ENCODE data around the gene TPO. TPM values are rescaled to one million over a fixed set of nuclear protein-coding genes. Genes with fewer than 3 reads are reported as not detected.
"Not testable (repeated sequence)": the region's sequence is repeated elsewhere in the genome, so short reads cannot be mapped to it uniquely, and the experiment has no call there.

The TPO gene
- total RNA-seq, 1 donor from 2014 or later = not detected

- DNase-seq (ENCODE audit: low read depth) = no peak
Observed at GRCh38 chr2:1512321-1513289, 99.3 kb downstream of the TPO start.

GRCh38 chr2:1514391-1515072, 101.3 kb downstream of the TPO start:
- TF ChIP-seq CTCF (IDR thresholded peaks at IDR 0.05; ENCODE audit: insufficient read depth, low read length, severe bottlenecking) = no peak
- Histone ChIP-seq H3K4me3 (ENCODE audit: low read depth, low read length) (no peak overlapping the region), H3K36me3 (ENCODE audit: control insufficient read depth, insufficient read depth, low read length) (no peaks in the 10 kb centered on the region), H3K27me3 (ENCODE audit: control insufficient read depth, insufficient read depth, low read length) (no peaks in the 10 kb centered on the region)
- no peak for DNase-seq (ENCODE audit: low read depth)
- no peak for FAIRE-seq

More at GRCh38 chr2:1512321-1513289, 99.3 kb downstream of the TPO start:
- no peak for TF ChIP-seq CTCF (IDR thresholded peaks at IDR 0.05; ENCODE audit: insufficient read depth, low read length, severe bottlenecking)
- FAIRE-seq = no peak
- H3K27me3 ChIP-seq (ENCODE audit: control insufficient read depth, insufficient read depth, low read length) = no peaks in the 10 kb centered on the region
- no peak overlapping the region for H3K4me3 ChIP-seq (ENCODE audit: low read depth, low read length)
- no peaks in the 10 kb centered on the region for H3K36me3 ChIP-seq (ENCODE audit: control insufficient read depth, insufficient read depth, low read length)

- TF ChIP-seq CTCF (IDR thresholded peaks at IDR 0.05; ENCODE audit: insufficient read depth, low read length, severe bottlenecking) = no peak
- Histone ChIP-seq H3K36me3 (ENCODE audit: control insufficient read depth, insufficient read depth, low read length) (no peaks in the 10 kb centered on the region), H3K27me3 (ENCODE audit: control insufficient read depth, insufficient read depth, low read length) (no peaks in the 10 kb centered on the region), H3K4me3 (ENCODE audit: low read depth, low read length) (no peak overlapping the region)
- no peak for DNase-seq (ENCODE audit: low read depth)
- FAIRE-seq = no peak
Observed at GRCh38 chr2:1515073-1515430, 101.8 kb downstream of the TPO start.

GRCh38 chr2:1515986-1516797, 102.9 kb downstream of the TPO start:
- DNase-seq (ENCODE audit: low read depth) (no peak), FAIRE-seq (no peak)
- Histone ChIP-seq H3K4me3 (ENCODE audit: low read depth, low read length) (no peak overlapping the region), H3K27me3 (ENCODE audit: control insufficient read depth, insufficient read depth, low read length) (no peaks in the 10 kb centered on the region), H3K36me3 (ENCODE audit: control insufficient read depth, insufficient read depth, low read length) (no peaks in the 10 kb centered on the region)
- TF ChIP-seq CTCF (IDR thresholded peaks at IDR 0.05; ENCODE audit: insufficient read depth, low read length, severe bottlenecking) = no peak

- H3K27me3 ChIP-seq (ENCODE audit: control insufficient read depth, insufficient read depth, low read length) = no peaks in the 10 kb centered on the region
- DNase-seq (ENCODE audit: low read depth) (no peak), FAIRE-seq (no peak)
- H3K4me3 ChIP-seq (ENCODE audit: low read depth, low read length) = no peak overlapping the region
- no peaks in the 10 kb centered on the region for H3K36me3 ChIP-seq (ENCODE audit: control insufficient read depth, insufficient read depth, low read length)
- TF ChIP-seq CTCF (IDR thresholded peaks at IDR 0.05; ENCODE audit: insufficient read depth, low read length, severe bottlenecking) = no peak
Observed at GRCh38 chr2:1516798-1517060, 103.5 kb downstream of the TPO start.

GRCh38 chr2:1517291-1517690, 104.0 kb downstream of the TPO start:
- not testable (repeated sequence) for FAIRE-seq; H3K4me3 ChIP-seq (ENCODE audit: low read depth, low read length); DNase-seq (ENCODE audit: low read depth); H3K27me3 ChIP-seq (ENCODE audit: control insufficient read depth, insufficient read depth, low read length); H3K36me3 ChIP-seq (ENCODE audit: control insufficient read depth, insufficient read depth, low read length)

Data from bronchial epithelial cell (primary cell).